Dendritic cell treated with granulocyte-macrophage colony-stimulating factor and Interleukin-4, amounts not matched to agents 40 ng/mL and 50 ng/mL, for 4 days (primary cell): Measurements from ENCODE around the gene AQP5.

Source experiments
- H3K27ac Mint-ChIP-seq: one replicate; pipeline ENCODE4 v1.8.0; 2022; ENCODE audit warnings: mild to moderate bottlenecking, mixed read lengths
- H3K27me3 Mint-ChIP-seq: one replicate; pipeline ENCODE4 v1.8.0; 2022; ENCODE audit warnings: mild to moderate bottlenecking, mixed read lengths
- H3K36me3 Mint-ChIP-seq: one replicate; pipeline ENCODE4 v1.8.0; 2022; ENCODE audit warnings: low read depth, mixed read lengths
- H3K4me1 Mint-ChIP-seq: one replicate; pipeline ENCODE4 v1.8.0; 2022; ENCODE audit warnings: low read depth, mixed read lengths
- H3K4me3 Mint-ChIP-seq: one replicate; pipeline ENCODE4 v1.8.0; 2022; ENCODE audit warnings: mild to moderate bottlenecking, moderate library complexity, mixed read lengths
- H3K9me3 Mint-ChIP-seq: one replicate; pipeline ENCODE4 v1.8.0; 2022; ENCODE audit warnings: mixed read lengths
- intact Hi-C: fragments of 100-400 bp; cut with micrococcal nuclease; formaldehyde crosslinking; loops from one replicate; pipeline ENCODE4 v1.15.0; 2022

Gene AQP5

DNA sequence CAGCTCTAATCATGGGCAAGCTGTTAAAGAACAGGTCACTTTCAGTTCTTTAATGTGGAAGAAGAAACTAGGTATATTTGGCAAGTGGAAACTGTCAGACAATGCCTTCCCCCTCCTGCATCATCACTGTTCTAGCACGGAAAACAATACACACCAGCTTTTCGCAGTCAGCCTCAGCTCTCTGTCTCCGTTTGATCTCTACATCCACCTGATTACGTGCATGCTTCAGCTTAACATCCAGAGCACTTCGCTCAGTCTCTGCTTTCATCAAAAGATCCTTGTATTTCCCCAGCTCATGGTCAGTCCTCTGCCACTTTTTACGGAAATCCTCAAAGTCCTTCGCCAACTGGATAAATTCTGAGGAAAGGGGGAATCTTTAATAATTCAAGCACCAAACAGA lies 44.6 kb downstream of the AQP5 start:
- peaks cover 10% of the 10 kb centered on the region for H3K4me1 Mint-ChIP-seq
- H3K4me3 Mint-ChIP-seq, result no peak overlapping the region
- peaks cover 51% of the 10 kb centered on the region for H3K36me3 Mint-ChIP-seq
- intact Hi-C loops, result no loop called here
- no peaks in the 10 kb centered on the region for H3K9me3 Mint-ChIP-seq
- H3K27ac Mint-ChIP-seq, result no peak overlapping the region
- no peaks in the 10 kb centered on the region for H3K27me3 Mint-ChIP-seq

- Mint-ChIP-seq H3K36me3 (peaks cover 45% of the 10 kb centered on the region), H3K9me3 (no peaks in the 10 kb centered on the region), H3K27me3 (no peaks in the 10 kb centered on the region), H3K4me1 (peaks cover 10% of the 10 kb centered on the region), H3K4me3 (no peak overlapping the region), H3K27ac (no peak overlapping the region)
- intact Hi-C loops, result no loop called here
Observed at GRCh38 chr12:50006754-50007442, 45.2 kb downstream of the AQP5 start.

- no peak overlapping the region for H3K4me3 Mint-ChIP-seq
- H3K27ac Mint-ChIP-seq, result peak overlapping the region; percentile 12
- peaks cover 11% of the 10 kb centered on the region for H3K4me1 Mint-ChIP-seq
- intact Hi-C loops, result no loop called here
- no peaks in the 10 kb centered on the region for H3K27me3 Mint-ChIP-seq
- H3K36me3 Mint-ChIP-seq, result peaks cover 41% of the 10 kb centered on the region
- H3K9me3 Mint-ChIP-seq, result no peaks in the 10 kb centered on the region
Observed at GRCh38 chr12:50013361-50014147, 51.9 kb downstream of the AQP5 start.

DNA sequence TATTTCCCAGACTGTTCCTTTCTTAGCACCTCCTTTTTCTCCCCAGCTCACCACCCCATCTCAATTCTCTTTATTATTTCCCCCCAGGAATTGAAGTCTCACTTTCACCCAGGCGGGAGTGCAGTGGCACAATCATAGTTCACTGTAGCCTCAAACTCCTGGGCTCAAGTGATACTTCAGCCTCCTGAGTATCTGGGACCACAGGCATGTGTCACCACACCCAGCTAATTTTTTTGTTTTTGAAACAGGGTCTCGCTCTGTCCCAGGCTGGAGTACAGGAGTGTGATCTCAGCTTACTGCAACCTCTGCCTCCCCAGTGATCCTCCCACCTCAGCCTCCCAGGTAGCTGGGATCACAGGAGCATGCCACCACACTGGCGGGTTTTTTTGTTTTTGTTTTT lies 52.7 kb downstream of the AQP5 start:
- H3K9me3 Mint-ChIP-seq, result no peaks in the 10 kb centered on the region
- peaks cover 39% of the 10 kb centered on the region for H3K36me3 Mint-ChIP-seq
- no peak overlapping the region for H3K27ac Mint-ChIP-seq
- intact Hi-C loops, result no loop called here
- peaks cover 19% of the 10 kb centered on the region for H3K4me1 Mint-ChIP-seq
- no peaks in the 10 kb centered on the region for H3K27me3 Mint-ChIP-seq
- H3K4me3 Mint-ChIP-seq, result no peak overlapping the region
